ENCODE results near the gene FAM227B.
"Not testable (repeated sequence)": the region's sequence is repeated elsewhere in the genome, so short reads cannot be mapped to it uniquely, and the experiment has no call there.

FAM227B gene

GRCh38 chr15:49612240-49612639 lies 8.4 kb downstream of the FAM227B start:
- in situ Hi-C loops (cut with MboI; ENCODE audit: low sequenced_read_pairs) = not testable (repeated sequence)

GRCh38 chr15:49610157-49610918 lies 10.3 kb downstream of the FAM227B start:
- in situ Hi-C loops (cut with MboI; ENCODE audit: low sequenced_read_pairs) = no loop called here

- in situ Hi-C loops (cut with MboI; ENCODE audit: low sequenced_read_pairs) = no loop called here
Observed at GRCh38 chr15:49606594-49606993, 14.0 kb downstream of the FAM227B start.

- in situ Hi-C loops (cut with MboI; ENCODE audit: low sequenced_read_pairs) = no loop called here
Observed at GRCh38 chr15:49605588-49605987, 15.0 kb downstream of the FAM227B start.

GRCh38 chr15:49604625-49605409 lies 15.8 kb downstream of the FAM227B start:
- in situ Hi-C loops (cut with MboI; ENCODE audit: low sequenced_read_pairs) = no loop called here

- in situ Hi-C loops (cut with MboI; ENCODE audit: low sequenced_read_pairs) = not testable (repeated sequence)
Observed at GRCh38 chr15:49592829-49593316, 27.7 kb downstream of the FAM227B start.

GRCh38 chr15:49589030-49589429 lies 31.6 kb downstream of the FAM227B start:
- in situ Hi-C loops (cut with MboI; ENCODE audit: low sequenced_read_pairs) = no loop called here

GRCh38 chr15:49573421-49573820 lies 47.2 kb downstream of the FAM227B start:
- in situ Hi-C loops (cut with MboI; ENCODE audit: low sequenced_read_pairs) = no loop called here

GRCh38 chr15:49570672-49571071 lies 49.9 kb downstream of the FAM227B start:
- in situ Hi-C loops (cut with MboI; ENCODE audit: low sequenced_read_pairs) = no loop called here

GRCh38 chr15:49570174-49570573 lies 50.4 kb downstream of the FAM227B start:
- in situ Hi-C loops (cut with MboI; ENCODE audit: low sequenced_read_pairs) = no loop called here

- in situ Hi-C loops (cut with MboI; ENCODE audit: low sequenced_read_pairs) = no loop called here
Observed at GRCh38 chr15:49560045-49560444, 60.6 kb downstream of the FAM227B start.

- in situ Hi-C loops (cut with MboI; ENCODE audit: low sequenced_read_pairs) = no loop called here
Observed at GRCh38 chr15:49558929-49559328, 61.7 kb downstream of the FAM227B start.

- in situ Hi-C loops (cut with MboI; ENCODE audit: low sequenced_read_pairs) = no loop called here
Observed at GRCh38 chr15:49556437-49556836, 64.2 kb downstream of the FAM227B start.

GRCh38 chr15:49550342-49550741 lies 70.3 kb downstream of the FAM227B start:
- in situ Hi-C loops (cut with MboI; ENCODE audit: low sequenced_read_pairs) = not testable (repeated sequence)

GRCh38 chr15:49538520-49538919 lies 82.1 kb downstream of the FAM227B start:
- in situ Hi-C loops (cut with MboI; ENCODE audit: low sequenced_read_pairs) = no loop called here

- in situ Hi-C loops (cut with MboI; ENCODE audit: low sequenced_read_pairs) = no loop called here
Observed at GRCh38 chr15:49530092-49530491, 90.5 kb downstream of the FAM227B start.

- in situ Hi-C loops (cut with MboI; ENCODE audit: low sequenced_read_pairs) = no loop called here
Observed at GRCh38 chr15:49528289-49528688, 92.3 kb downstream of the FAM227B start.

GRCh38 chr15:49521802-49522201 lies 98.8 kb downstream of the FAM227B start:
- in situ Hi-C loops (cut with MboI; ENCODE audit: low sequenced_read_pairs) = no loop called here

- in situ Hi-C loops (cut with MboI; ENCODE audit: low sequenced_read_pairs) = not testable (repeated sequence)
Observed at GRCh38 chr15:49512739-49513138, 107.9 kb downstream of the FAM227B start.

- in situ Hi-C loops (cut with MboI; ENCODE audit: low sequenced_read_pairs) = no loop called here
Observed at GRCh38 chr15:49507261-49507660, 113.4 kb downstream of the FAM227B start.

- in situ Hi-C loops (cut with MboI; ENCODE audit: low sequenced_read_pairs) = no loop called here
Observed at GRCh38 chr15:49506341-49506740, 114.3 kb downstream of the FAM227B start.

GRCh38 chr15:49501586-49501985 lies 119.0 kb downstream of the FAM227B start:
- in situ Hi-C loops (cut with MboI; ENCODE audit: low sequenced_read_pairs) = no loop called here

Measured in HL-60/S4 treated with phorbol 12-myristate 13-acetate at 8.2 ng/mL for 4 days and 3 days (cell line).